ENCODE measurements around the gene MS4A18. TPM values are rescaled to one million over a fixed set of nuclear protein-coding genes. Genes with fewer than 3 reads are reported as not detected.

Gene MS4A18
- total and polyA plus RNA-seq, 2 donors (not counting 3 experiments of a cell fraction or from before 2014, with no cell fraction given) = not detected

- Histone ChIP-seq H3K4me1 (ENCODE audit: control insufficient read depth, extremely low read depth, insufficient read depth, low read length) (no peaks in the 10 kb centered on the region), H3K9ac (replicated peaks; ENCODE audit: extremely low read depth, insufficient read depth, low read length) (no peak overlapping the region), H3K27me3 (ENCODE audit: control insufficient read depth in 2 of 2, insufficient read depth in 2 of 2, low read length in 2 of 2) (peaks cover 0 to 4% of the 10 kb centered on the region in 2 experiments), H3K36me3 (ENCODE audit: control insufficient read depth in 2 of 2, extremely low read depth in 1 of 2, insufficient read depth in 2 of 2, low read length in 2 of 2) (no peaks in the 10 kb centered on the region), H3K9me3 (replicated peaks; ENCODE audit: control insufficient read depth, insufficient read depth, low read length) (no peaks in the 10 kb centered on the region), H3K4me3 (replicated peaks in 1 of 3; ENCODE audit: insufficient read depth in 1 of 3, low read depth in 1 of 3, low read length in 3 of 3) (no peak overlapping the region), H2AFZ (ENCODE audit: low read depth, low read length) (no peak overlapping the region), H3K4me2 (ENCODE audit: insufficient read depth, low read length) (no peak overlapping the region), H3K9me1 (replicated peaks; ENCODE audit: control insufficient read depth, extremely low read depth, insufficient read depth, low read length) (no peaks in the 10 kb centered on the region), H3K79me2 (ENCODE audit: control insufficient read depth, insufficient read depth, low read length) (no peaks in the 10 kb centered on the region), H4K20me1 (replicated peaks; ENCODE audit: control insufficient read depth, extremely low read depth, insufficient read depth, low read length) (no peaks in the 10 kb centered on the region), H3K27ac (ENCODE audit: insufficient read depth, low read depth, low read length) (no peak overlapping the region)
- no peak for FAIRE-seq
- TF ChIP-seq JUN (IDR thresholded peaks at IDR 0.05; ENCODE audit: borderline replicate concordance, insufficient read depth, insufficient read length, low read depth) (no peak), POLR2A (IDR thresholded peaks at IDR 0.05; ENCODE audit: low read depth, low read length) (no peak), GATA2 (IDR thresholded peaks at IDR 0.05; ENCODE audit: insufficient read depth, insufficient read length, low read depth, low read length) (no peak), CTCF (IDR thresholded peaks at IDR 0.05; ENCODE audit: extremely low read depth in 1 of 2, insufficient read depth in 1 of 2, low read depth in 1 of 2, low read length in 2 of 2) (no peak), MYC (IDR thresholded peaks at IDR 0.05; ENCODE audit: low read depth, low read length) (no peak), EZH2 (IDR thresholded peaks at IDR 0.05; ENCODE audit: borderline replicate concordance, low read depth, low read length, severe bottlenecking) (no peak), MAX (IDR thresholded peaks at IDR 0.05; ENCODE audit: insufficient read depth, insufficient read length) (no peak), FOS (IDR thresholded peaks at IDR 0.05; ENCODE audit: borderline replicate concordance, insufficient read depth, low read length) (no peak), POLR2AphosphoS5 (IDR thresholded peaks at IDR 0.05; ENCODE audit: insufficient read depth, low read depth, low read length) (no peak)
- no peak for DNase-seq (ENCODE audit: low read depth, low spot score)
- dilution Hi-C loops (cut with MboI; ENCODE audit: extremely low pct_ligation_motif_present, low sequenced_read_pairs) (no loop called here), intact Hi-C loops (cut with micrococcal nuclease) (no loop called here)
- CTCF ChIA-PET = no interaction called here
- POLR2A ChIA-PET = no interaction called here
- no TSS peak for BruUV-seq (replicated peaks)
These were observed 16.1 kb downstream of the MS4A18 start for GRCh38 chr11:60740573-60740972.

All from endothelial cell of umbilical vein (primary cell).